Esophagus muscularis mucosa (tissue), 4 donors: ENCODE results near the gene JPH4. TPM values are rescaled to one million over a fixed set of nuclear protein-coding genes. Genes with fewer than 3 reads are reported as not detected.
"Not testable (repeated sequence)": the region's sequence is repeated elsewhere in the genome, so short reads cannot be mapped to it uniquely, and the experiment has no call there.

Source experiments
- DNase-seq: peaks from one replicate; pipeline ENCODE4 v3.0.0-alpha.2; 2017; ENCODE audit errors: extremely low spot score
- H3K27ac ChIP-seq, 4 donors: fragments of 200-600 bp; sonication (generic); replicated peaks in 1 of 4; 1 replicate in 3 of 4; 2 replicates in 1 of 4; pipeline ENCODE4 v1.5.1; 2016 to 2019; ENCODE audit warnings: mild to moderate bottlenecking in 1 of 4
- H3K27me3 ChIP-seq, 4 donors: fragments of 200-600 bp; sonication (generic); one replicate each; pipeline versions ENCODE4 v1.5.1 to v1.6.0; 2016 to 2019
- H3K36me3 ChIP-seq, 4 donors: fragments of 200-600 bp; sonication (generic); one replicate each; pipeline ENCODE4 v1.5.1; 2016 to 2019
- H3K4me1 ChIP-seq, 4 donors: fragments of 200-600 bp; sonication (generic); one replicate each; pipeline ENCODE4 v1.5.1; 2016 to 2019
- H3K4me3 ChIP-seq, 4 donors: fragments of 200-600 bp; sonication (generic); 1 replicate in 2 of 4; 2 replicates in 2 of 4; pipeline ENCODE4 v1.5.1; 2016 to 2019; ENCODE audit warnings: mild to moderate bottlenecking in 4 of 4, moderate library complexity in 1 of 4
- H3K9me3 ChIP-seq, 4 donors: fragments of 200-600 bp; sonication (generic); 1 replicate in 3 of 4; 2 replicates in 1 of 4; pipeline ENCODE4 v1.5.1; 2016 to 2019
- CTCF ChIP-seq, 3 experiments: fragments of 200-600 bp in 2 of 3; fragments of 450-650 bp in 1 of 3; sonication (generic) in 2 of 3; IDR thresholded peaks; one replicate each; pipeline ENCODE4 v1.5.1; 2017 to 2019; ENCODE audit warnings: antibody characterized with exemption in 3 of 3, mild to moderate bottlenecking in 2 of 3, moderate library complexity in 1 of 3
- EP300 ChIP-seq: sonication (generic); formaldehyde crosslinking; IDR thresholded peaks from one replicate; pipeline ENCODE4 v1.6.1; 2017; ENCODE audit warnings: antibody characterized with exemption
- POLR2A ChIP-seq: fragments of 450-650 bp; IDR thresholded peaks from one replicate; pipeline ENCODE4 v1.6.1; 2017; ENCODE audit warnings: antibody characterized with exemption, moderate library complexity, mild to moderate bottlenecking, low read depth
- POLR2AphosphoS5 ChIP-seq, 2 donors: sonication (generic); formaldehyde crosslinking; IDR thresholded peaks; one replicate each; pipeline ENCODE4 v1.6.1; 2017; ENCODE audit warnings: antibody characterized with exemption in 2 of 2
- WGBS: methylation state at CpG from one replicate; pipeline ENCODE4 v1.1.5; 2018; 5-methylcytosine and 5-hydroxymethylcytosine counted together
- intact Hi-C: fragments of 100-400 bp; cut with DNase I; formaldehyde crosslinking; loops from one replicate; pipeline ENCODE4 v1.15.1; 2023
- total RNA-seq, 4 donors: library from RNA; depleted of rRNA; stranded (reverse); fragments of >200 nt; gene quantifications; one replicate each; pipeline versions ENCODE4 v1.1.0 to v1.2.1, GENCODE V29; 2016

JPH4 gene
- total RNA-seq, 4 donors from 2014 or later, result 0.83 to 2.8 (median 2.0) TPM

- TF ChIP-seq POLR2AphosphoS5 (IDR thresholded peaks at IDR 0.05) (no peak), CTCF (IDR thresholded peaks at IDR 0.05) (no peak), EP300 (no peak), POLR2A (no peak)
- Histone ChIP-seq H3K9me3 (no peaks in the 10 kb centered on the region), H3K36me3 (no peaks in the 10 kb centered on the region), H3K27ac (no peak overlapping the region), H3K4me1 (no peaks in the 10 kb centered on the region), H3K4me3 (no peak overlapping the region), H3K27me3 (no peaks in the 10 kb centered on the region)
- 57% methylated on average over 1 of the region's 1 CpG for WGBS
- intact Hi-C loops, result no loop called here
- DNase-seq, result no peak
Measured at GRCh38 chr14:23601845-23602180, 23.2 kb upstream of the JPH4 start.

- no peaks in the 10 kb centered on the region for H3K27me3 ChIP-seq
- DNase-seq, result no peak
- H3K9me3 ChIP-seq, result no peaks in the 10 kb centered on the region
- H3K4me3 ChIP-seq, result no peak overlapping the region
- TF ChIP-seq POLR2AphosphoS5 (IDR thresholded peaks at IDR 0.05) (no peak), EP300 (no peak), CTCF (IDR thresholded peaks at IDR 0.05) (no peak), POLR2A (no peak)
- intact Hi-C loops, result no loop called here
- no peaks in the 10 kb centered on the region for H3K36me3 ChIP-seq
- H3K4me1 ChIP-seq, result no peaks in the 10 kb centered on the region
- no peak overlapping the region for H3K27ac ChIP-seq
Measured at GRCh38 chr14:23601424-23601823, 22.8 kb upstream of the JPH4 start.

GRCh38 chr14:23600806-23601205 is 22.2 kb upstream of the JPH4 start:
- TF ChIP-seq POLR2AphosphoS5 (IDR thresholded peaks at IDR 0.05), result no peak
- no peak for TF ChIP-seq CTCF (IDR thresholded peaks at IDR 0.05)
- no peak for TF ChIP-seq POLR2A
- TF ChIP-seq EP300, result no peak
- Histone ChIP-seq H3K27me3 (no peaks in the 10 kb centered on the region), H3K4me3 (no peak overlapping the region), H3K4me1 (no peaks in the 10 kb centered on the region), H3K9me3 (no peaks in the 10 kb centered on the region), H3K27ac (no peak overlapping the region), H3K36me3 (no peaks in the 10 kb centered on the region)
- no peak for DNase-seq
- intact Hi-C loops, result no loop called here
- WGBS, result 100% methylated on average over 1 of the region's 1 CpG

GRCh38 chr14:23600322-23600707 is 21.7 kb upstream of the JPH4 start:
- intact Hi-C loops, result no loop called here
- Histone ChIP-seq H3K27me3 (peaks cover 0 to 3% (median 0%) of the 10 kb centered on the region in 4 donors), H3K4me1 (no peaks in the 10 kb centered on the region), H3K36me3 (no peaks in the 10 kb centered on the region), H3K9me3 (no peaks in the 10 kb centered on the region), H3K27ac (no peak overlapping the region), H3K4me3 (no peak overlapping the region)
- no peak for TF ChIP-seq CTCF (IDR thresholded peaks at IDR 0.05)
- no peak for DNase-seq
- 89% methylated on average over 2 of the region's 2 CpGs for WGBS

- H3K27ac ChIP-seq, H3K9me3 ChIP-seq, DNase-seq, H3K4me1 ChIP-seq, intact Hi-C loops, H3K27me3 ChIP-seq, H3K4me3 ChIP-seq, H3K36me3 ChIP-seq: not testable (repeated sequence)
- WGBS, result 83% methylated on average over 3 of the region's 3 CpGs
Measured at GRCh38 chr14:23594191-23594590, 15.6 kb upstream of the JPH4 start.
